ENCODE measurements around the gene ZNF469. TPM values are rescaled to one million over a fixed set of nuclear protein-coding genes. Genes with fewer than 3 reads are reported as not detected.

ZNF469 gene
- total RNA-seq, 3 donors from 2014 or later (not counting 1 experiment from before 2014, with no cell fraction given) = 4.5 to 5.8 (median 4.9) TPM

DNA sequence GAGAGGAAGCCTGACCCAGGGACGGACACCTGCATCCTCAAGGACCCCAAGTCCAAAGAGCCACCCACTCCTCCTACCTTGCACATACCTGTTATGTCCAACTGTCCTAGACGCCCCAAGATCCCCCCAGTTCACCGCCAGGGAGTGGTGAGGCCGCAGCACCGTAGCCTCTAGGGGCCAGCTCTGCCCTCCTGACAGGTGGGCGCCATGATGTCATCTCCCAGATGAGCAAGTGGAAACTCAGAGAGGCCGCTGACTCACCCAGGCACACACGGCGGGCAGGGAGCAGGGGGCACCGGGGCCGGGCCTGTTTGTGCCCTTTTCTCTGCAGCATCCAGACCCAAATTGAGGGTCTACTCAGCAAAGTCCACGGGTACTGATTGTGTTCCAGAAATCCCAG is 4.8 kb upstream of the ZNF469 start:
- no peaks in the 10 kb centered on the region for H3K9me3 Mint-ChIP-seq
- no peak overlapping the region for H3K4me3 ChIP-seq (ENCODE audit: low read length)
- DNase-seq = no peak
- H3K4me1 Mint-ChIP-seq = peaks cover 0 to 4% of the 10 kb centered on the region in 2 donors
- no peaks in the 10 kb centered on the region for H3K36me3 Mint-ChIP-seq
- H3K27me3 ChIP-seq (ENCODE audit: control insufficient read depth, insufficient read depth, low read length) = peaks cover 11% of the 10 kb centered on the region
- intact Hi-C loops (cut with micrococcal nuclease) = no loop called here
- H3K27ac Mint-ChIP-seq = no peak overlapping the region
- H3K4me1 ChIP-seq (ENCODE audit: control insufficient read depth, insufficient read depth, low read length) = peaks cover 5% of the 10 kb centered on the region
- WGBS (ENCODE audit: insufficient coverage) = 88% methylated on average over 12 of the region's 12 CpGs
- no peaks in the 10 kb centered on the region for H3K9me3 ChIP-seq (ENCODE audit: control insufficient read depth, insufficient read depth, low read length)
- H3K27me3 Mint-ChIP-seq (ENCODE audit: low read depth in 2 of 2) = peaks cover 6 to 11% of the 10 kb centered on the region in 2 donors
- H3K36me3 ChIP-seq (ENCODE audit: control insufficient read depth, insufficient read depth, low read length) = no peaks in the 10 kb centered on the region
- no peak for ATAC-seq
- H3K27ac ChIP-seq (ENCODE audit: low read length) = no peak overlapping the region
- TF ChIP-seq, protein P1, sequence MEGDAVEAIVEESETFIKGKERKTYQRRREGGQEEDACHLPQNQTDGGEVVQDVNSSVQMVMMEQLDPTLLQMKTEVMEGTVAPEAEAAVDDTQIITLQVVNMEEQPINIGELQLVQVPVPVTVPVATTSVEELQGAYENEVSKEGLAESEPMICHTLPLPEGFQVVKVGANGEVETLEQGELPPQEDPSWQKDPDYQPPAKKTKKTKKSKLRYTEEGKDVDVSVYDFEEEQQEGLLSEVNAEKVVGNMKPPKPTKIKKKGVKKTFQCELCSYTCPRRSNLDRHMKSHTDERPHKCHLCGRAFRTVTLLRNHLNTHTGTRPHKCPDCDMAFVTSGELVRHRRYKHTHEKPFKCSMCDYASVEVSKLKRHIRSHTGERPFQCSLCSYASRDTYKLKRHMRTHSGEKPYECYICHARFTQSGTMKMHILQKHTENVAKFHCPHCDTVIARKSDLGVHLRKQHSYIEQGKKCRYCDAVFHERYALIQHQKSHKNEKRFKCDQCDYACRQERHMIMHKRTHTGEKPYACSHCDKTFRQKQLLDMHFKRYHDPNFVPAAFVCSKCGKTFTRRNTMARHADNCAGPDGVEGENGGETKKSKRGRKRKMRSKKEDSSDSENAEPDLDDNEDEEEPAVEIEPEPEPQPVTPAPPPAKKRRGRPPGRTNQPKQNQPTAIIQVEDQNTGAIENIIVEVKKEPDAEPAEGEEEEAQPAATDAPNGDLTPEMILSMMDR (IDR thresholded peaks at IDR 0.05) = no peak
- H3K4me3 Mint-ChIP-seq = no peak overlapping the region

DNA sequence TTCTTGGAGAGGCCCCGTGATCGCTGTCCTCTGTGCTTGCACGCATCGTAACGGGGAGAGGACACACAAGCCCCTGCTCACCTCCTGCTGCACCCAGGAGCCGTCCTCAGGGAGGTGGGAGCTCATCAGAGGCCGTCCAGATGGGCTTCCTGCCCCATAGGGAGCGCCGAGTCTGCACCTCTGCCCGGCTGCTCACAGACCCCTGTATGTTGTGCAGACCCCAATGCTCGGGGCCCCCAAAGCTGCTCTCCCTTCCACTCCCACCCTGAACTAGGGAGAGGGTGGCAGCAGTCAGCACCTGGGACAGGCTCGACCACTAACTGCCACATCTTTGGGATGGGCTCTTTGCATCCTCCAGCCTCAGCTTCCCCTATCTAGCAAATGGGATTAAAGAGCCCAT is 4.4 kb upstream of the ZNF469 start:
- H3K27me3 Mint-ChIP-seq (ENCODE audit: low read depth in 2 of 2) = peaks cover 6 to 11% of the 10 kb centered on the region in 2 donors
- no peak for ATAC-seq
- H3K4me3 ChIP-seq (ENCODE audit: low read length) = no peak overlapping the region
- TF ChIP-seq, protein P1 (IDR thresholded peaks at IDR 0.05) = no peak
- H3K9me3 ChIP-seq (ENCODE audit: control insufficient read depth, insufficient read depth, low read length) = no peaks in the 10 kb centered on the region
- H3K36me3 Mint-ChIP-seq = no peaks in the 10 kb centered on the region
- H3K27ac Mint-ChIP-seq = no peak overlapping the region
- H3K4me3 Mint-ChIP-seq = no peak overlapping the region
- DNase-seq = no peak
- intact Hi-C loops (cut with micrococcal nuclease) = no loop called here
- WGBS (ENCODE audit: insufficient coverage) = 87% methylated on average over 12 of the region's 12 CpGs
- peaks cover 0 to 4% of the 10 kb centered on the region in 2 donors for H3K4me1 Mint-ChIP-seq
- no peaks in the 10 kb centered on the region for H3K36me3 ChIP-seq (ENCODE audit: control insufficient read depth, insufficient read depth, low read length)
- H3K27me3 ChIP-seq (ENCODE audit: control insufficient read depth, insufficient read depth, low read length) = peaks cover 11% of the 10 kb centered on the region
- H3K27ac ChIP-seq (ENCODE audit: low read length) = no peak overlapping the region
- peaks cover under 1% of the 10 kb centered on the region for H3K4me1 ChIP-seq (ENCODE audit: control insufficient read depth, insufficient read depth, low read length)
- no peaks in the 10 kb centered on the region for H3K9me3 Mint-ChIP-seq

DNA sequence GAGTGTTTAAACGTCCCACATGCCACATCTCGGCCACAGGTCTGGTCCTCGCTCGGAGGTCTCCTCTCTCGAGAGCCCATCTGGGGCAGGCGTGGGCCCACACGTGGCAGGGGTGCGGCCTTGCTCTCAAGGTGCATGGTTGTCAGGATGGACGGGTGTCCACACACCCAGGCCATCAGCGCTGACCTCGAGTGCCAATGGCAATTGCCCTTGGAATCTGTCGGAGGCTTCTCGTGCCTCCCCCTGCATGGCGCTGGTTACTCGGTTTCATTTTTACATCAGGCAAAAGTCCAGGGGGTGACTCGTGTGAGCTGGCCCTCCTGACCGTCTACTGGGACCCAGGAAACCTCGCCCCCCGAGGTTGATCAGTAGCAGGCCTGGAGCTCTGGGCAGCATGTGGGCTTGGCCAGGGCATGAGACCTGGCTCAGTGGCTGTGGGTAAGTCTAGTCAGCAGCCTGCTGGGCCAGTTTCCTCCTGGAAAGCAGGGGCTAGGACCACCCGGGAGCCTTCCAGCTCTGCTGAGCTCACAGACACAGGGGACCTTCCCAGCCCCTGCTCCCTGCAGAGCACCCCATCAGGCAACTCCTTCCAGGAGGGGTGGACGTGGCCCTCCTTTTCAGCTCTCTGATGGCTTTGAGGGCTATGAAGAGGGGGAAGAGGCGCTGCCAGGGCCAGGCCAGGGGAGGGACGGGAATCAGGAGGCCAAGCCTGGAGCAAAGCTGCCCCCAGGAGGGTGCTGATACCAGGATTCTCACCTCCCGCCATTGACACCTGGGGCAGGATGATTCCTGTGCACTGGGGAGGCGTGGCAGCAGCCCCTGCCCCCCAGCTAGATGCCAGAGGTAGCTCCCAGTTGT is 3.7 kb upstream of the ZNF469 start:
- no peak for DNase-seq
- Mint-ChIP-seq H3K27me3 (ENCODE audit: low read depth in 2 of 2) (peaks cover 6 to 11% of the 10 kb centered on the region in 2 donors), H3K9me3 (no peaks in the 10 kb centered on the region), H3K27ac (no peak overlapping the region), H3K4me3 (no peak overlapping the region), H3K4me1 (peaks cover 0 to 4% of the 10 kb centered on the region in 2 donors), H3K36me3 (no peaks in the 10 kb centered on the region)
- Histone ChIP-seq H3K4me3 (ENCODE audit: low read length) (no peak overlapping the region), H3K27me3 (ENCODE audit: control insufficient read depth, insufficient read depth, low read length) (peaks cover 14% of the 10 kb centered on the region), H3K9me3 (ENCODE audit: control insufficient read depth, insufficient read depth, low read length) (no peaks in the 10 kb centered on the region), H3K36me3 (ENCODE audit: control insufficient read depth, insufficient read depth, low read length) (no peaks in the 10 kb centered on the region), H3K27ac (ENCODE audit: low read length) (no peak overlapping the region), H3K4me1 (ENCODE audit: control insufficient read depth, insufficient read depth, low read length) (peaks cover 2% of the 10 kb centered on the region)
- ATAC-seq = no peak
- intact Hi-C loops (cut with micrococcal nuclease) = no loop called here
- TF ChIP-seq, protein P1 (IDR thresholded peaks at IDR 0.05) = no peak
- WGBS (ENCODE audit: insufficient coverage) = 91% methylated on average over 25 of the region's 25 CpGs

Data from natural killer cell (primary cell).